Naive thymus-derived CD4-positive, alpha-beta T cell (primary cell): Measurements from ENCODE around the gene CCDC154. TPM values are rescaled to one million over a fixed set of nuclear protein-coding genes. Genes with fewer than 3 reads are reported as not detected.

ENCODE experiments used
- ATAC-seq: fragments of 150-1000 bp; cut with Tn5 transposase; 2 replicates; pipeline ENCODE4 v1.10.0; 2021; ENCODE audit warnings: mild to moderate bottlenecking, moderate library complexity
- CTCF ChIA-PET: fragments of 350-600 bp; sonication (Branson Sonifier 250); formaldehyde crosslinking; loops from one replicate; lab custom pipeline; 2021; ENCODE audit warnings: antibody characterized with exemption; lab: Charles Lee
- POLR2A ChIA-PET: fragments of 350-600 bp; sonication (Branson Sonifier 250); formaldehyde crosslinking; loops from one replicate; lab custom pipeline; 2021; ENCODE audit warnings: antibody characterized with exemption, inconsistent platforms; lab: Charles Lee
- DNase-seq, 9 donors: peaks; one replicate each; pipeline versions ENCODE4 v3.0.0 to v3.0.0-alpha.2; 2020 to 2022; ENCODE audit warnings: mixed read lengths in 1 of 9
- H3K27ac ChIP-seq: one replicate; pipeline ENCODE4 v1.7.0; 2013; ENCODE audit warnings: mild to moderate bottlenecking, low read depth, low read length, moderate library complexity
- H3K27me3 ChIP-seq, 2 donors: one replicate each; pipeline ENCODE4 v1.7.0; 2013; ENCODE audit warnings: low read length in 2 of 2, mild to moderate bottlenecking in 2 of 2, moderate library complexity in 2 of 2; ENCODE audit not compliant: control insufficient read depth in 2 of 2, insufficient read depth in 2 of 2
- H3K36me3 ChIP-seq, 3 experiments: 1 replicate in 2 of 3; 2 replicates in 1 of 3; pipeline ENCODE4 v1.7.0; 2013; ENCODE audit warnings: low read length in 3 of 3, mild to moderate bottlenecking in 3 of 3, moderate library complexity in 1 of 3; ENCODE audit not compliant: insufficient read depth in 3 of 3, control insufficient read depth in 2 of 3
- H3K4me1 ChIP-seq, 2 donors: one replicate each; pipeline ENCODE4 v1.7.0; 2013; ENCODE audit warnings: low read length in 2 of 2, mild to moderate bottlenecking in 2 of 2, moderate library complexity in 1 of 2; ENCODE audit not compliant: control insufficient read depth in 2 of 2, insufficient read depth in 2 of 2
- H3K4me3 ChIP-seq: 2 replicates; pipeline ENCODE4 v1.7.0; 2013; ENCODE audit warnings: mild to moderate bottlenecking, low read length
- H3K9me3 ChIP-seq, 3 experiments: 1 replicate in 2 of 3; 2 replicates in 1 of 3; pipeline ENCODE4 v1.7.0; 2013; ENCODE audit warnings: low read length in 3 of 3; ENCODE audit not compliant: control insufficient read depth in 2 of 3
- H3K27ac Mint-ChIP-seq, 9 donors: one replicate each; pipeline ENCODE4 v1.8.0; 2020 to 2022; ENCODE audit warnings: mixed read lengths in 9 of 9, mild to moderate bottlenecking in 8 of 9, moderate library complexity in 5 of 9, inconsistent platforms in 2 of 9
- H3K27me3 Mint-ChIP-seq, 5 donors: one replicate each; pipeline ENCODE4 v1.8.0; 2021 to 2022; ENCODE audit warnings: mixed read lengths in 5 of 5, mild to moderate bottlenecking in 1 of 5
- H3K36me3 Mint-ChIP-seq, 5 donors: one replicate each; pipeline ENCODE4 v1.8.0; 2020 to 2022; ENCODE audit warnings: mixed read lengths in 5 of 5, mild to moderate bottlenecking in 3 of 5, inconsistent platforms in 1 of 5
- H3K4me1 Mint-ChIP-seq, 7 donors: one replicate each; pipeline ENCODE4 v1.8.0; 2020 to 2022; ENCODE audit warnings: mixed read lengths in 7 of 7, mild to moderate bottlenecking in 3 of 7, inconsistent platforms in 1 of 7
- H3K4me3 Mint-ChIP-seq, 10 donors: one replicate each; pipeline ENCODE4 v1.8.0; 2020 to 2022; ENCODE audit warnings: mild to moderate bottlenecking in 10 of 10, mixed read lengths in 10 of 10, moderate library complexity in 6 of 10, inconsistent platforms in 2 of 10
- H3K9me3 Mint-ChIP-seq, 11 donors: one replicate each; pipeline ENCODE4 v1.8.0; 2020 to 2022; ENCODE audit warnings: mixed read lengths in 11 of 11, mild to moderate bottlenecking in 4 of 11, inconsistent platforms in 1 of 11, moderate library complexity in 1 of 11
- intact Hi-C, 2 donors: fragments of 100-400 bp; cut with micrococcal nuclease; formaldehyde crosslinking; loops; one replicate each; pipeline ENCODE4 v1.15.1; 2023
- polyA plus RNA-seq, 2 donors: library from polyadenylated mRNA; unstranded; fragments of 300-500 nt; fragmentation: Illumina TruSeq; gene quantifications; one replicate each; pipeline ENCODE4 v1.2.3, GENCODE V29; 2021
- total RNA-seq, 6 experiments: library from RNA in 5 of 6; stranded (reverse) in 5 of 6; gene quantifications; 1 replicate in 5 of 6; 2 replicates in 1 of 6; pipeline ENCODE4 v1.2.3 and lab custom pipeline; 2021 to 2026

CCDC154 gene
- total and polyA plus RNA-seq, 7 experiments from 2014 or later, result 3.6 to 19.1 (median 8.9) TPM; not detected in 2

DNA sequence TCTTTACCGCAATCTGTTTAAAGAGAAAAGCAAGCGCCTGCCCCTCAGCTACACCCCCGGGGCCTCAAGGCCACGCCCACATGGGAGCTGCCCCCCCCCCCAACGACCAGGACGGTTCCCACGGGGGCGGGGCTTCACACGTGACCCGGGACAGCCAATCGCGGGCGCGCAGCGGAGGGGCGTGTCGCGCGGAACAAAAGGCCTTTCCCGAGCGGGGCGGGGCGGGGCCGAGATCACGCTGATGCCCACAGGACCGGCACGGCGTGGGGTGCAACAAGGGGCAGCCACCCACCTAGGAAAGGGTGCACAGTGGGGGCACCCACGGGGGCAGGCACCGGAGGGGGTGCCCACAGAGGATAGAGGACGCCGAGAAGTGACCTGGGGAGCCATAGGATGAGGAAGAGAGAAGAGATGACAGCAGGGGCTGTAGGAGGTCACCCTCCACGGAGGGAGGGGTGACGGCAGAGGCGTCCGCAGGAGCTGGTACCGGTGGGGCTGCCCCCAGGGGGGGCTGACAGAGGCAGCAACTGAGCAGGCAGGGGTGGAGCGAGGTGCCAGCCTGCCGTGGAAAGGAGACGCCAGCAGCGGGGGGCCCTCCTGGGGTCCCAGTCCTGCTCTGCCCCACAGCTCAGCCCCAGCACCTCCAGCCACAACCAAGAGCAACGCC lies 36.1 kb downstream of the CCDC154 start:
- Mint-ChIP-seq H3K4me1 (peaks cover 0 to 58% (median 33%) of the 10 kb centered on the region in 7 donors), H3K27ac (peak overlapping the region in 6 of 9 donors; percentile 13 to 78 (median 60)), H3K4me3 (peak overlapping the region; percentile 57 to 85 (median 71)), H3K9me3 (no peaks in the 10 kb centered on the region), H3K36me3 (peaks cover 0 to 8% (median 7%) of the 10 kb centered on the region in 5 donors), H3K27me3 (no peaks in the 10 kb centered on the region)
- DNase-seq (peak; percentile 88 to 98 (median 92)), ATAC-seq (peak; percentile 99)
- H3K27ac ChIP-seq, result peak overlapping the region; percentile 59
- no peaks in the 10 kb centered on the region for H3K27me3 ChIP-seq
- ChIA-PET CTCF (interaction anchor here (0.6 to 1.1 kb wide), 4 partner anchors 13 to 1195 kb away, joined by 3 to 5 read pairs (median 4); partner anchors contain the start of gene UQCC4), POLR2A (interaction anchor here (0.6 to 2.2 kb wide), 6 partner anchors 10 to 1655 kb away, joined by 3 to 8 read pairs (median 4); partner anchors contain the start of gene UQCC4)
- H3K4me1 ChIP-seq, result peaks cover 5 to 9% of the 10 kb centered on the region in 2 donors
- intact Hi-C loops, result loop anchor here (1.0 to 5.0 kb wide), 3 partner anchors 29 to 57 kb away; partner anchors contain the start of genes GNPTG (in 1 of the 2) and TSR3 (in 1 of the 2)
- no peaks in the 10 kb centered on the region for H3K9me3 ChIP-seq
- peak overlapping the region; percentile 48 for H3K4me3 ChIP-seq
- H3K36me3 ChIP-seq, result peaks cover 0 to 55% (median 8%) of the 10 kb centered on the region in 3 experiments

DNA sequence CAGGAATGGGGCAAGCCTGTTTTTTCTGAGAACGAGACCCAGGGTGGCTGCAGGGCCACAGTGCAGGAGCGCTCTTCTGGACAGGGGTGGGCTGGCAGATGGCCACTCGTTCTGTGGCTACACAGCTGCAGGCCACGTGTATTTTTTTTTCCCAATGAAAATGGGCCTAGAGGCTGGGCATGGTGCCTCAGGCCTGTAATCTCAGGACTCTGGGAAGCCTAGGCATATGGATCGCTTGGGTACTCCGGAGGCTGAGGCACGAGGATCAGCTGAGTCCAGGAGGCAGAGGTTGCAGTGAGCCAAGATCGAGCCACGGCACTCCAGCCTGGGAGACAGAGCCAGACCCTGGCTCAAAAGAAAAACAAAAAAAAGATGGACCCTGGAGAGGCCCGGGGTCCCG lies 36.6 kb downstream of the CCDC154 start:
- no peaks in the 10 kb centered on the region for H3K27me3 Mint-ChIP-seq
- POLR2A ChIA-PET, result interaction anchor here (0.6 to 2.2 kb wide), 6 partner anchors 10 to 1656 kb away, joined by 3 to 8 read pairs (median 4); partner anchors contain the start of gene UQCC4
- CTCF ChIA-PET, result interaction anchor here (0.7 to 1.1 kb wide), 4 partner anchors 13 to 1329 kb away, joined by 3 to 5 read pairs (median 3); partner anchors contain the start of gene UQCC4
- intact Hi-C loops, result loop anchor here (1.0 to 5.0 kb wide), 3 partner anchors 28 to 56 kb away; partner anchors contain the start of genes GNPTG (in 1 of the 2) and TSR3 (in 1 of the 2)
- Histone ChIP-seq H3K27ac (peak overlapping the region; percentile 54), H3K36me3 (peaks cover 0 to 59% (median 6%) of the 10 kb centered on the region in 3 experiments), H3K27me3 (no peaks in the 10 kb centered on the region), H3K4me3 (no peak overlapping the region), H3K9me3 (no peaks in the 10 kb centered on the region), H3K4me1 (peaks cover 5% of the 10 kb centered on the region in 2 donors)
- no peak for DNase-seq
- H3K4me3 Mint-ChIP-seq, result peak overlapping the region; percentile 34 to 85 (median 71)
- H3K4me1 Mint-ChIP-seq, result peaks cover 0 to 58% (median 33%) of the 10 kb centered on the region in 7 donors
- H3K9me3 Mint-ChIP-seq, result no peaks in the 10 kb centered on the region
- ATAC-seq, result no peak
- H3K27ac Mint-ChIP-seq, result peak overlapping the region in 6 of 9 donors; percentile 52 to 73 (median 64)
- H3K36me3 Mint-ChIP-seq, result peaks cover 0 to 11% (median 8%) of the 10 kb centered on the region in 5 donors

DNA sequence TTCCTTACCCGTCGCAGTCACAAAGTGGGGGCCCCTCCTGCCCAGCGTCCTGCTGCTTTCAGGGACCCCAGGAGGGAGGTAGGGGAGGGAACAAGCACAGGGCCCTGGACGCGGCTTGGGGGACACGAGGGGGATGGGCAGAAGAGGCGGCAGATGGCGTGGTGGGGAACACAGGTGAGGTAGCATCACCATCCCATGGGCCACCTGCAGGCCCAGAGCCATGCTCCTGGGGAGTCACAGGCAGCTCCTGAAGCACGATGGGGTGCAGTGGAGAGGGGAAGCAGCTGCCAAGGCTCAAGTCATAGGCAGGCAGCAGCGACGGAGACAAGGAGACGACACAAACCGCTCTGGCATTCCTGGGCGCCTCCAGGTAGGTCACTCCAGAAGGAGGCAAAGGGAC lies 40.6 kb downstream of the CCDC154 start:
- no peaks in the 10 kb centered on the region for H3K27me3 Mint-ChIP-seq
- no peak for DNase-seq
- H3K4me3 ChIP-seq, result no peak overlapping the region
- peaks cover 0 to 20% (median 5%) of the 10 kb centered on the region in 5 donors for H3K36me3 Mint-ChIP-seq
- H3K27me3 ChIP-seq, result no peaks in the 10 kb centered on the region
- H3K4me1 Mint-ChIP-seq, result peaks cover 0 to 33% (median 25%) of the 10 kb centered on the region in 7 donors
- POLR2A ChIA-PET, result no interaction called here
- no peaks in the 10 kb centered on the region for H3K9me3 ChIP-seq
- H3K36me3 ChIP-seq, result peaks cover 0 to 72% (median 13%) of the 10 kb centered on the region in 3 experiments
- CTCF ChIA-PET, result no interaction called here
- intact Hi-C loops, result no loop called here
- H3K4me1 ChIP-seq, result peaks cover 5% of the 10 kb centered on the region in 2 donors
- no peak for ATAC-seq
- no peak overlapping the region for H3K27ac Mint-ChIP-seq
- H3K9me3 Mint-ChIP-seq, result no peaks in the 10 kb centered on the region
- no peak overlapping the region for H3K27ac ChIP-seq
- peak overlapping the region in 1 of 10 donors; percentile 2 for H3K4me3 Mint-ChIP-seq

DNA sequence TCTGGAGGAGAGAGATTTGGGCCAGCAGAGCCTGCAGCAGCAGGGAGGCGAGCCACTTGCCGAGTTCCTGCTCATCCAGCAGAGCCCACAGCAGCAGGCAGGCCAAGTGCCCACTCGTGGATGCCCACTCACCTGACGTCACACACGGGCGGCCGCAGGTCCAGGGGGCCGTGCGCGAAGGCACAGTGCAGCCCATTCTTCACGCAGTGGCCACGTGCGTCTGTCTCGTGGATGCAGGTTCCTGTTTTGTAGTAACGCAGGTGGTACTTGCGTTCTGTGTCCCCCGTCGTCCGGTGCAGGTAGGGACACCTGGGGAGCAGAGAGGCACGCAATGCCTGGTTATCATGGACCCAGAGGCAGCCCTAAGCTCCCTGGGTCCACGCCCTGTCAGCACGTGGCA lies 41.3 kb downstream of the CCDC154 start:
- peaks cover 0 to 79% (median 20%) of the 10 kb centered on the region in 3 experiments for H3K36me3 ChIP-seq
- H3K27me3 ChIP-seq, result no peaks in the 10 kb centered on the region
- no peak overlapping the region for H3K4me3 ChIP-seq
- Mint-ChIP-seq H3K4me3 (peak overlapping the region in 1 of 10 donors; percentile 26), H3K27ac (peak overlapping the region in 1 of 9 donors; percentile 21), H3K27me3 (no peaks in the 10 kb centered on the region), H3K9me3 (no peaks in the 10 kb centered on the region), H3K4me1 (peaks cover 0 to 26% (median 22%) of the 10 kb centered on the region in 7 donors), H3K36me3 (peaks cover 0 to 24% (median 5%) of the 10 kb centered on the region in 5 donors)
- H3K9me3 ChIP-seq, result no peaks in the 10 kb centered on the region
- no peak overlapping the region for H3K27ac ChIP-seq
- ChIA-PET POLR2A (interaction anchor here (1.2 kb wide), 1 partner anchor 18 kb away, joined by 3 read pairs; the partner anchor contains the start of gene UQCC4), CTCF (no interaction called here)
- ATAC-seq, result no peak
- intact Hi-C loops, result no loop called here
- DNase-seq, result no peak
- peaks cover 0 to 5% of the 10 kb centered on the region in 2 donors for H3K4me1 ChIP-seq

DNA sequence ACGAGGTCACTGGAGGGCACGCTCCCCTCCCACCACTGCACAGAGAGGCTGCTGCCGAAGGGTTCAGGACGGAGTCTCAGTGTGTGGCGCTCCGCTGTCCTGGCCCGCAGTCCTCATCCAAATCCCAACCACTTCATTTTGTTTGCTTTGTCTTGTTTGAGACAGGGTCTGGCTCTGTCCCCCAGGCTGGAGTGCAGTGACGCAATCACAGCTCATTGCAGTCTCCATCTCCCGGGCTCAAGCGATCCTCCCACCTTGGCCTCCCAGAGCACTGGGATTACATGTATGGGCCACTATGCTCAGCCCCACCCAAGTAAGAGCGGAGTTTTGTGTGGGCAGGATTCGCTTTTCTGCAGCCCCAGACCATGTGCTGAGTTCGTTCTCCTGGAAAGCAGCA lies 42.6 kb downstream of the CCDC154 start:
- Mint-ChIP-seq H3K27me3 (no peaks in the 10 kb centered on the region), H3K4me1 (peaks cover 0 to 17% (median 12%) of the 10 kb centered on the region in 7 donors), H3K9me3 (no peaks in the 10 kb centered on the region), H3K27ac (peak overlapping the region in 1 of 9 donors; percentile 58), H3K36me3 (peaks cover 0 to 26% (median 5%) of the 10 kb centered on the region in 5 donors), H3K4me3 (no peak overlapping the region)
- no peak for ATAC-seq
- CTCF ChIA-PET, result no interaction called here
- intact Hi-C loops, result no loop called here
- no peak overlapping the region for H3K27ac ChIP-seq
- POLR2A ChIA-PET, result interaction anchor here (0.9 to 1.2 kb wide), 2 partner anchors 13 to 19 kb away, joined by 3 read pairs; partner anchors contain the start of genes UNKL and UQCC4
- H3K4me1 ChIP-seq, result no peaks in the 10 kb centered on the region
- peaks cover 0 to 78% (median 21%) of the 10 kb centered on the region in 3 experiments for H3K36me3 ChIP-seq
- DNase-seq, result no peak
- no peaks in the 10 kb centered on the region for H3K27me3 ChIP-seq
- H3K4me3 ChIP-seq, result no peak overlapping the region
- no peaks in the 10 kb centered on the region for H3K9me3 ChIP-seq

DNA sequence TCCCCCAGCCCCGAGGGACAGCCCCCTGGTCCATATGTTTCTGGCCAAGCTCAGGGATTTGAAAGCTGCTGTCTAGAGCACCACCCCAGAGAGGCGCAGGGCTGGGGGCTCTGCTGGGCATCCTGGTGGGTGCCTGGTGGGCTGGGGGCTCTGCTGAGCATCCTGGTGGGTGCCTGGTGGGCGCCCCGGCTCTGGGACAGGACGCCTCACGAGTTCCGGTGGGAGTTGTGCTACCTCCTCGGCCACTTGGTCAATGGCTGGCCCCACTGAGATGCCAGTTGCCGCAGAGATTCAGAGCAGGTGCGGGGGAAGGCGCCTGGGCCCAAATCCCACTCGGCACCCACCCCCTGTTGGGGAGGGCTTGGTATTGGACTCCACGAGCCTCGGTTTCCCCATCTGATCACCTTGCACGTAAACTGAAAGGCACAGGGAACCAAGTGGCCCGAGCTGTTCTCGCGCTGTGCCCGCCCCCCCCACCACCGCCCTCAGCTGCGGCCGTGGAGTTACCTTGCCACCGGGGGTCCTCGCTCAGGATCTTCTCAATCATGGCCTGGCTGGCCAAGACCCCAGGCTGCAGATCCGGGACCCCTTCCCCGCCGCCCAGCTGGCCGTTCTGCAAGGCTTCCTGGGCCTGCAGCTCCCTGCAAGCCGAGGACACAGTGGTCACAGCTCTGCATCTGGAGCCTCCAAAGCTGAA lies 43.1 kb downstream of the CCDC154 start:
- H3K36me3 Mint-ChIP-seq, result peaks cover 0 to 27% (median 5%) of the 10 kb centered on the region in 5 donors
- H3K4me1 Mint-ChIP-seq, result peaks cover 0 to 17% (median 12%) of the 10 kb centered on the region in 7 donors
- intact Hi-C loops, result no loop called here
- no peaks in the 10 kb centered on the region for H3K4me1 ChIP-seq
- DNase-seq (no peak), ATAC-seq (no peak)
- H3K9me3 Mint-ChIP-seq, result peaks cover 0 to 2% (median 0%) of the 10 kb centered on the region in 11 donors
- H3K4me3 ChIP-seq, result no peak overlapping the region
- H3K9me3 ChIP-seq, result no peaks in the 10 kb centered on the region
- H3K27me3 Mint-ChIP-seq, result no peaks in the 10 kb centered on the region
- no peak overlapping the region for H3K27ac Mint-ChIP-seq
- ChIA-PET POLR2A (interaction anchor here (0.9 kb wide), 1 partner anchor 13 kb away, joined by 3 read pairs; the partner anchor contains the start of gene UNKL), CTCF (no interaction called here)
- no peak overlapping the region for H3K27ac ChIP-seq
- peaks cover 0 to 75% (median 21%) of the 10 kb centered on the region in 3 experiments for H3K36me3 ChIP-seq
- no peaks in the 10 kb centered on the region for H3K27me3 ChIP-seq
- H3K4me3 Mint-ChIP-seq, result no peak overlapping the region
